Right renal pelvis (tissue), 4 donors: ENCODE data around the gene ATP6AP2. TPM values are rescaled to one million over a fixed set of nuclear protein-coding genes. Genes with fewer than 3 reads are reported as not detected.
"Not testable (repeated sequence)": the region's sequence is repeated elsewhere in the genome, so short reads cannot be mapped to it uniquely, and the experiment has no call there.

Experiments used
- DNase-seq, 4 donors: peaks; one replicate each; pipeline ENCODE4 v3.0.0-alpha.2; 2013; ENCODE audit warnings: low read depth in 4 of 4, low spot score in 3 of 4, missing footprints in 1 of 4
- polyA plus RNA-seq, 4 donors: library from polyadenylated mRNA; unstranded; fragments of 120-200 nt; gene quantifications; one replicate each; pipeline ENCODE4 v1.2.1, GENCODE V29; 2013; ENCODE audit not compliant: insufficient read length in 4 of 4

Gene ATP6AP2
- polyA plus RNA-seq, 4 donors, result 193 to 234 (median 230) TPM

DNA sequence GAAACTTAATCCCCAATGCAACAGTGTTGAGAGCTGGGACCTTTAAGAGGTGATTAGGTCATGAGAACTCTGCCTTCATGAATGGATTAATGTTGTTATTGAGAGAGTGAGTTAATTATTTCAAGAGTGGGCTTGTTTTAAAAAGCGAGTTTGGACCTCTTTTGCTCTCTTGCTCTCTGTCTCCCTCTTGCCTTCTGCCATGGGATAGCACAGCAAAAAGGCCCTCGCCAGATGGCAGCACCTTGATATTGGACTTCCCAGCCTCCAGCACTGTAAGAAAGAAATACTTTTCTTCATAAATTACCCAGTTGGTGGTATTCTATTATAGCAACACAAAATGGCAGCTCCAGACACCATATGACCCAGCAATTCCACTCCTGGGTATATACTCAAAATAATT, 7.0 kb upstream of the ATP6AP2 start:
- no peak for DNase-seq

DNA sequence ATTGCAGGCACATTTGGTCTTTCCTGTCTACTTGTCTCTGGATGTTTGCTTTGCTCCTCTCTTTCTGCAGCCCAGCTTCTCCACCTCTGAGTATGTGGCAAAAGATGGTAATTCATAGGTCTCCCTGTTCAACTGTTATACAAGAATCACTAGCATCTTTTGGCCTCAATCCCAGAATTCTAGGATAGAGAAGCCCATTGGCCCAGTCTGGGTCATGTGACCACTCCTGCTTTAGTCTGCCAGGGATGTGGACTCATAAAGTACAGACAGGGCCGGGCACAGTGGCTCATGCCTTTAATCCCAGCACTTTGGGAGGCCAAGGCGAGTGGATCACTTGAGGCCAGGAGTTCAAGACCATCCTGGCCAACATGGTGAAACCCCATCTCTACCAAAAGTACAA, 5.4 kb upstream of the ATP6AP2 start:
- not testable (repeated sequence) for DNase-seq

DNA sequence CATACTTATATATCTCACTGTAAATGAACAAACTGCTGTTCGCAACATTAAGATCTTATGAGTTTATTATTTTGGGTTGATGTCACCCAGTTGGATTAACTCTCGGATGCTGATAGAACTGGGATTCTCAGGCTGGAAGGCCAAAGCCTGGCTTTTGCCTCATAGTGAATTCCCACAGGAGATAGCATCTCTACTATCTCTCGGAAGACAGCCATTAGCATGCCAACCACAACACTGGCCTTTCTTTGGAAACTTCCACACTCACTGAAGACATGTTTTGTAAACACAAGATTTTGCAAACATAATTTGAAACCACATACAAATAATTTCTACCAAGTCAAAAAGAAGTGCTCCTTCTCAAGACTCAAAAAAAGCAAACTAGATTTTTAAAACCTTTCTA, 4.5 kb upstream of the ATP6AP2 start:
- DNase-seq, result no peak

DNA sequence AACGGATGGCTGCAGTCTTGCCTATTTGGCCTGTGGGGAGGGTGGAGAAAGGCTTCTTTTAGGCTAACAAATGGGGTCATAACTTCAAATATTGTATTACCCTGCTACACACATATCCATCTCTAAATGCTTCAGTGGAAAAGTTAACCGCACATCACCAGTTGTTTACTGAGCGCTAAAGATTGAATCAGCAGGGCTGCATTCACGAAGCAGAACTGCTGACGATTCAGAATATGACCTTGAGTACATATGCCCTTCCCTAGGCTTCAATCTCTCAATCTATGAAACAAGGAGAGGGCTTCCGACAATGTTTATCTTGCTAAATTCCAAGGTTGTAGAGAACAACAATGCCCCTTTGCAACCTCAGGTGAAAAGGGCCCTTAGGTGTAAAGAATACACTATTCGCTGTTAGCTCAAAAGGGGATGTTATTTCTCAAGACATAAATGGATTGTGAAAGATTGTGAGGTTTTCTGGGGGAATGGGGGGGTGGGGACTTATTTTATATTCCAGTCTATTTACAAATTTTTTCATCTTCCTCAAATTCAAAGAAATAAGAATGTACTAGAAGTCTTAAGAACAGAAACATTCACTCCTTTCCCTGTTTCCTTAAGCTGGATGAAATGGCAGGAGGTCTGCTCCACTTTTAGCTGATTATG, 2.6 kb upstream of the ATP6AP2 start:
- DNase-seq, result no peak

DNA sequence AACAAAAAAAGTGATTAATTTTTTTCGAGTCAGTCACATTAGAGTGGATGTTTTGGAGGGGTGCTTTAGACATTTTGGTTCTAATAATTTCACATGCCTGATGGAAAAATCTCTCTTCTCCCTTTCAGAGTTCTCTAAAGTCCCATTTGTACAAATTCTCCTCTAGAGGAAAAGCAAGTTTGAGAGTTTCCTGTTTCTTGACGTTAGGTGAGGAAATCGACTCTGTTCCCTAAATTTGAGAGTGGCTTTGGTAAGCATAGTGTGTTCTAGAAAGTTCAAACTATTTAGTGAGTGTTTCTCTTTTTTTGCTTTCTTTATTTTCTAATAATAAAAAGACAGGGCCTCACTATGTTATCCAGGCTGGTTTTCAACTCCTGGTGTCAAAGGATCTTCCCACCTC, 1.6 kb upstream of the ATP6AP2 start:
- no peak for DNase-seq

DNA sequence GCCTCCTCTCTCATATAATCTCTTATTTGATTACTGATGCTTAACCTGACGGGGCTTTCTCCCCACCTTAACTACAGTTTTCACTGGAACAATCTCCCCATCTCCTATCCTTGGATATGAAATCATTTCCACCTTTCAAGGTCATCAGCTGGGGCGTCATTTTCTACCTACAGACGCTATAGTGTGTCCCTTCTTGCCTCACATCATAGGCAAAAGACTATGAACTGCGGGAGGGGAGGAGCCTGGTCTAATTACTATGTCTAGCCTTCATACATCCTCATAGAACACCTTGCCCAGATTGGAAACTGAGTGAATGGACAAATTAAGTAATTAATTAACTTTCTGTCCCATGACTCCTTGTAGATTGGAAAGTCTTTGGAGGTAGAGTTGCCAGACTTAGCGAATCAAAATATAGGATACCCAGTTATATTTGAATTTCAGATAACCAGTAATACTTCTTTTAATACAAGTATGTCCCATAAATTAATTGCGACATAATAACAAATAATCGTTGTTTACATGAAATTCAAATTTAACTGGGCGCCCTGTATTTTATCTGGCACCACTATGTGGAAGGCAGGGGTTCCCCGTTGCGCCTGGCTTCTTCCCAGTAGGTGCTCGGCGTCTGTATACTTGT, 752 bp upstream of the ATP6AP2 start:
- DNase-seq, result no peak

DNA sequence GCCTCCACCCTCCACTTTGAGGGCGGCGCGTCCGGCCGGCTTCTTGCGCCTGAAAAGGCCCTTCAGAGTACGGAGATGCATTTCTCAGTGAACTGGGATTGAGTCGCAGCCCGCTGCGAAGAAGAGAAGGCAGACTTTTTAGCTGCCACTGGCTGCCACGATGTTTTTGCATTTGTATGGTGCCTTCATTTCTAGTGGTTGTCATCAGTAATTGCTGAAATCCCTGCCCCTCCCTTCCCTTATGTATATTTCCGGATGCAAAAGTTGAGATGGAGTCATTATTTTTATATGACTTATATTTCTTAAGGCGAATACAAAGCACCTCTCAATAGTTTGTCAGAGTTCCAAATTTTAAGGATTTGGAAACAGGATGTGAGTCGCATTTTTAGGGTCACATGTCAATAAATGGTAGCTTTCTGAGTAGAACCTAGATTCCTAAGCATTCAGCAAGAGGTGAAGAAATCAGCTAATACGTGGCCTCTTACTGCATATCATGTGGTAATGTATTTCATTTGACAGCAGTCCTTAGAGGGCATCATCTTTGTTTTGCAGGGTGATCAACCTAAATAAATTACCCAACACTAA, 658 bp downstream of the ATP6AP2 start:
- no peak for DNase-seq

DNA sequence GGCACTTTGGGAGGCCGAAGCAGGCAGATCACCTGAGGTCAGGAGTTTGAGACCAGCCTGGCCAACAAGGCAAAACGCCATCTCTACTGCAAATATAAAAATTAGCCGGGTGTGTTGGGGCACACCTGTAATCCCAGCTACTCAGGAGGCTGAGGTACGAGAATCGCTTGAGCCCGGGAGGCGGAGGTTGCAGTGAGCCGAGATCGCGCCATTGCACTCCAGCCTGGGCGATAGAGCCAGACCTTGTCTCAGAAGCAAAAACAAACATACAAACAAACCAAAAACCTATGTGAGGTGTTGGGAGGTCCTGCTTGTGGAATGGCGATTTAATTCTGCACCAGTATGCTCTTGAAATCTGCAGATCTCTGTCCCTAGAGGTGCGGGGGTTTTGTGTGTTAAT, 1.4 kb downstream of the ATP6AP2 start:
- DNase-seq, result not testable (repeated sequence)

DNA sequence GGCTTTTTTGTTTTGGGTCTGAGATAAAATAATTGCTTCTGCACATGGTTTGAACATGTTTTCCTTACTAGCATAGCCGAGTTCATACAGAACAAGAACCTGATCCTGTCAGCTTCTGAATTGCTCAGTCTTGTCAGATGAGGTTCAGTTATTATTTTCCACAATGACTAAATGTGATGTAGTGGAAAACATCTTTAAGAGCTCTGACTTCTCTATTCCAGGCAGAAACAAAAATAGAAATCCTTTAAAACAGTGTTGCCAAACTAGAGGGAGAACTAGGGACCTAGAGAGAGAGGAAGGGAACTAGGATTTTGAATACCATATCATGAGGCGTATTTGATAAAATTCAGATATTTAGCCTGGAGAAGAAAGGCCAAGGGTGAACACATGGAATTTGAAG, 2.0 kb downstream of the ATP6AP2 start:
- no peak for DNase-seq

DNA sequence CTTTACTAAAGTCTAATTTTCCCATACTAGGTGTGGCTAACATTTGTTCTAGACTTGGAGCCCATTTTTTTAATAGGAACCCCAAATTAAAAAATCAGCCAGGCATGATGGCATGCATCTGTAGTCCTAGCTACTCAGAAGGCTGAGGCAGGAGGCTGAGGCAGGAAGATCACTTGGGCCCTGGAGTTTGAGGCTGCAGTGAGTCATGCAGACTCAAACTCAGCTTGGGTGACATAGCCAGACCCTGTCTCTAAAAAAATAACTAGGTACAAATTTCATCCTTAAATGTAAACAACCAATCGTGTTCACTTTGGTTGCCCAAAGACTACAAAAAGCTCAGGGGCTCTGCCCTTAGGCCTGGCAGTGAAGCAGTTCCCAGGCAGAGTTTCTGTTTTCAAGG, 6.9 kb downstream of the ATP6AP2 start:
- not testable (repeated sequence) for DNase-seq

DNA sequence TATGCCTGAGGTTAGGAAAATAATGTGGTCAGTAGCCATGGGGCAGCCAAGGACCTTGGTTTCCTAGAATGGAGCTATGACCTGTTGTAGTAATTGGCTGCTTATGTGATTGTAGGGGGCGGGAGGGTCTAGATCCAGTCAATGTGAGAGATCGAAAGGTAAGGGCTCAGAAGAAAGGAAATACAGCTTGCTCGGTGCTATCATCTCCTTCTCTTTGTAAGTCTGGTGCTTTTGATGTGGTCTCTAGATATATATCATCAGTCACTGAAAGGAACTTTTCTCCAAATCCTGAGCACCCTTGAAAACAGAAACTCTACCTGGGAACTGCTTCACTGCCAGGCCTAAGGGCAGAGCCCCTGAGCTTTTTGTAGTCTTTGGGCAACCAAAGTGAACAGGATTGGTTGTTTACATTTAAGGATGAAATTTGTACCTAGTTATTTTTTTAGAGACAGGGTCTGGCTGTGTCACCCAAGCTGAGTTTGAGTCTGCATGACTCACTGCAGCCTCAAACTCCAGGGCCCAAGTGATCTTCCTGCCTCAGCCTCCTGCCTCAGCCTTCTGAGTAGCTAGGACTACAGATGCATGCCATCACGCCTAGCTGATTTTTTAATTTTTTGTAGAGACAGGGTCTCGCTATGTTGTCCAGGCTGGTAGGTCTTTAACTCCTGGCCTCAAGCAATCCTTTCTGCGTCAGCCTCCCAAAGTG, 9.0 kb downstream of the ATP6AP2 start:
- DNase-seq, result not testable (repeated sequence)

DNA sequence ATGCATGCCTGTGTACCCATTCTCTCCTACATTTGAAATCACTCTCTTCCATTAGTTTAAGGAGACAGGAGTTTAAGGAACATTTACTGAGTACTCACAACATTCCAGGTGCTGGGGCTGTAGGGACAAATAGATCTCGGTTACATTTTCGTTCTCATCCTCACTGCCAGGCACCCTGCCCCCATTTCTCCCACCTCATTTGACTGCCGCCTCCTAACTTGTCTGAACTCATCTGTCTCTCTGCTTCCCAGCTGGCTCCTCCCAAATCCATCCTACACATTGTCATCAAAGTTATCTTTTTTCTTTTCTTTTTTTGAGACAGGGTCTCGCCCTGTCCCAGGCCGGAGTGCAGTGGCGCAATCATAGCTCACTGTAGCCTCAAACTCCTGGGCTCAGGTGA, 22.7 kb downstream of the ATP6AP2 start:
- no peak for DNase-seq

DNA sequence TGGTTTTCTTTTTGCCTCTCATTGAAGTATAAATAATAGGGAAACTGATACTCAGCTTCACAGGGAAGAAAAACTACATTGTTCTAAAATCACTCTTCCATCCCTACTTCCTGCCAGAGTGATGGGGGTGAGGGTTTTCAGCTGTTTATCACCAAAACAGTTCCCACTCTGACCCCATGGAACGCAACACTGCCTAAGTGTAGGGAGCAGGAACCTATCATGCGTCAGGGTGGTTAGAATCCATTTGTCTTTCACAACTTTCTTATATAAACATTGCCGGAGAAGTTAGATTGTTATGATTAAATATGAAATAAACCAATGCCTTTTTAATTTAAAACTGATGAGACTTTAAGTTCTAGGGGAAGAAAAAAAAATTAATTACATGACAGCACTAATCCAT, 26.6 kb downstream of the ATP6AP2 start:
- DNase-seq, result no peak

DNA sequence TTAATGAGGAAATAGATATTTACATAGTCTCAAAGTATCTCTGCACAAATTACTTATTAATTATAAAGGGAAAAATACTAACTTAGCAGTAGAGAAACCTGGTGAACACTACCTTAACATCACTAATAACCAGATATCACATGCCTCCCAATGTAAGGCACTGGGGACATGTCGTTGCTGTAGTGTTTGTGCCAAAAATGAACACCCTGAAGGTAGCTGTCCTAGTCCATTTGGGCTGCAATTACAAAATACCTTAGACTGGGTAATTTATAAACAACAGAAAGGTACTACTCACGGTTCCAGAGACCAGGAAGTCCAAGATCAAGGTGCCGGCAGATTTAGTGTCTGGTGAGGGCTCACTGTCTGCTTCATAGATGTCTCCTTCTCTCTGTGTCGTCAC, 31.7 kb downstream of the ATP6AP2 start:
- DNase-seq, result no peak

DNA sequence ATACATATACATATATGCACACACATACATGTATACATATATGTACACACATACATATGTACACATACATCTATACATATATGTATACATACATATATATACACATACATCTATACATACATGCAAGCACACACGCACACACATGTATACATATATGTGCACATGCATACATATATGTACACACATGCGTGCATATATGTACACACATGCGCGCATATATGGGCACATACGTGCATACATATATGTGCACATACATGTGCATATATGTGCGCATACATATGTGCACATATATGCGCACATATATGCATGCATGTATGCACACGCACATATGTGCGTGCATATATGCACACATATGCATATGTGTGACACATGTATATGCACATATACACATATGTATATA, 35.2 kb downstream of the ATP6AP2 start:
- no peak for DNase-seq

DNA sequence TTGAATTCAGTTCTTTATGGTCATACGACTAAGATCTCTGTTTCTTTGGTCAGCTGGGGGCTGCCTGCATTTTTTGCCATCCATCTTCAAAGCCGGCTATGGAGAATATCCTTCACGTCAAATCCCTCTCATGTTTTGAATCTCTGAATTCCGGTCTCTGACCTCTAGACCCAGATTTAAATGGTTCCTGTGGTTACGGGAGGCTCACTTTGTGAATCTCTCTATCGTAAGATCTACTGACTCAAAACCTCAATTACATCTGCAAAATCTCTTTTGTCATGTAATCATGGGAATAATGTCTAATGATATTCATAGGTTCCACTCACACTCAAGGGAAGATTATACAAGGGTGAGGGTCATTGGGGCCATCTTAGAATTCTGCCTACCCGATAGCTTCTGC, 36.8 kb downstream of the ATP6AP2 start:
- no peak for DNase-seq

DNA sequence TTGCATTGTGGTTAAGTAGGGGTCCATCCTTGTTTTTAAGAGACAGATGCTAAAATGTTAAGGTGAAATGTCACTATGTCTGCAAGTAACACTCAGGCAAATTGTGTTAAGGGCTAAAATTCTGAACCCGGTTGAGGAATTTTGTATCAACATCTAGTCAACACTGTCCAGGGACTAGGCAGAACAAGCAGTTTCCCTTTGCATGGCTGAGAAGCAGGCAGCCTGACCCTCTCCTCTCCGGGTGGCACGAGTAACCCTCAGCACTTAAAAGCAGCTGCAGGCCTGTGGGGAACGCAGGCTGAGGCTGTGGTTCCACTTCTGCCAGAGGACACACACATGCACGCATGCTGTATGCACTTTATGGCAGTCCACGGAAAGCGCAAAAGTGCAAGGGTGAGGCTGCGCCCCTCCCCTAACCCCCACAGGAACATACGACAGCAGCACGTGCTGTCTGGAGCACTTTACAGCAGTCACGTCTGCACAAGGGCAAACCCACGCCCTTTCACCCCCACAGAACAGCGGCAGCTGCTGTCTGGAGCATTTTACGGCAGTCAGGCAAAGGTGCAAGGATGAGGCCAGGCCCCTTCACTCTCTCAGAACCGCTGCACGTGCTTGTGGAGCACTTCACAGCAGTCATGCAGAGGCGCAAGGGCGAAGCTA, 41.8 kb downstream of the ATP6AP2 start:
- no peak for DNase-seq

DNA sequence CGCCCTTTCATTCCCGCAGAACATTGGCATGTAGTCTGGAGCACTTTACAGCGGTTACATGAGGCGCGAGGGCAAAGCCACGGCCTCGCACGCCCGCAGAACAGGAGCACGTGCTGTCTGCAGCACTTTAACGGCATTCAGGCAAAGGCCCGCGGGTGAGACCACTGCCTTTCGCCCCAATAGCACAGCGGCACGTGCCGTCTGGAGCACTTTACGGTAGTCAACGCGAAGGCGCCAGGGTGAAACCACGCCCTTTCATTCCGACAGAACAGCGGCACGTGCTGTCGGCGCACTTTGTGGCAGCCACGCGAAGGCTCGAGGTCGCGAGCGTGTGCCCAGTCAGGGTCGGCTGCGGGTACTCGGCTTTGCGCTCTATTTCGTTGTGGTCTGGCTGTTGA, 42.4 kb downstream of the ATP6AP2 start, which contains the start of gene MPC1L:
MPC1L (plus strand) TSS at position 290 of the 398 bp plus-strand sequence. CDS start 138 bp downstream, outside the sequence.
- DNase-seq, result no peak

DNA sequence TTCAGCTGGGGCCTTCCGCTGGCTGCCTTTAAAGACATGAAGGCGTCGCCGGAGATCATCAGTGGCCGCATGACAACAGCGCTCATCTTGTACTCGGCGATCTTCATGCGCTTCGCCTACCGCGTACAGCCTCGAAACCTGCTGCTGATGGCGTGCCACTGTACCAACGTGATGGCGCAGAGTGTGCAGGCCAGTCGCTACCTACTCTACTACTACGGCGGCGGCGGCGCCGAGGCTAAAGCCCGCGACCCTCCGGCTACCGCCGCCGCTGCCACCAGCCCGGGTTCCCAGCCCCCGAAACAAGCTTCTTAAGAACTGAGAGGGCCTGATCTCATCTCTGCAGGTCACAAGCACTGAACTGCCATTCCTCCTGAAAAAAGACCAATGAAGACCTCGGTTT, 42.9 kb downstream of the ATP6AP2 start:
- no peak for DNase-seq

DNA sequence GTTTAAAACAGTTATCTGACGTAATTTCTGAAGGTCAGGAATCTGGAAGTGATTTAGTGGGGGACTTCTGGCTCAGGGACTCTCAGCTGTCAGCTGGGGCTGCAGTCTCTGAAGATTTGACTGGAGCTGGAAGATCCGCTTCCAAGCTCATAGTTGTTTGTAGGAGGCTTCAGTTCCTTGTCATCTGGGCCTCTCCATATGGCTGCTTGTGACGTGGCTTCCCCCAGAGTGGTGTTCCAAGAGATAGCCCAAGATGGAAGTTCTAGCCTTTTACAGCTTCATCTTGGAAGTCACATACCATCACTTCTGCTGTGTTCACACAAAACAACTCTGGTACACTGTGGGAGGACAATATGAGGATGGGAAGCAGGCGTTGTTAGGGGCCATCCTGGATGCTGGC, 44.5 kb downstream of the ATP6AP2 start:
- DNase-seq, result no peak

DNA sequence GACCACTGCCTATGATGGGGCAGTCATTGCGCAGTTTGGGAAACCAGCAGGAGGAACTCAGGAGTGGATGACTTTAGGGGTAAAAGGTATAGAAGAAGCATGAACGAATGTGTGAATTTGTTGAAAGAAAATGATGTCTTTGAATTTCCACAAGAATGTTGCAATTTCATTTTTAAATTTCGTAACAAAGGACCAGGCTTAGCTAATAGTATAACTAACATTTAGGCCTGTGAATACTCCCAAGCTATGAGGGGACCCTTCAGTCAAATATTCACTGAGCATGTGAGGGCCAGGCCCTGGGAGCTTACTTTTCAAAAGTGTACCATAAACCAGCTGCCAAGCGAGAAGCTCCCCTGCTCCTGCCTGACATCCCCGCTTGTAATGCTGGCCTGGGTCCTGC, 47.7 kb downstream of the ATP6AP2 start:
- DNase-seq, result no peak
